Calu3 (cell line): ENCODE results near the gene GNB4. TPM values are rescaled to one million over a fixed set of nuclear protein-coding genes. Genes with fewer than 3 reads are reported as not detected.

ENCODE experiments used
- BruUV-seq: library from RNA; stranded (reverse); fragments of 400-500 nt; replicated peaks from 2 replicates; lab custom pipeline; 2021; lab: Mats Ljungman, UMichigan
- CTCF ChIA-PET: fragments of 300-600 bp; sonication (Branson Sonifier 250); formaldehyde crosslinking; loops from one replicate; lab custom pipeline; 2022; ENCODE audit warnings: antibody characterized with exemption; lab: Charles Lee
- DNase-seq: peaks from one replicate; pipeline ENCODE4 v3.0.0; 2022
- H3K27ac Mint-ChIP-seq: one replicate; pipeline ENCODE4 v1.8.0; 2022; ENCODE audit warnings: mixed read lengths; ENCODE audit not compliant: unreplicated experiment
- H3K27me3 Mint-ChIP-seq: one replicate; pipeline ENCODE4 v1.8.0; 2022; ENCODE audit warnings: mixed read lengths; ENCODE audit not compliant: unreplicated experiment
- H3K36me3 Mint-ChIP-seq: one replicate; pipeline ENCODE4 v1.8.0; 2022; ENCODE audit warnings: mild to moderate bottlenecking, moderate library complexity, mixed read lengths; ENCODE audit not compliant: insufficient read depth, unreplicated experiment
- H3K4me1 Mint-ChIP-seq: one replicate; pipeline ENCODE4 v1.8.0; 2022; ENCODE audit warnings: mild to moderate bottlenecking, low read depth, mixed read lengths; ENCODE audit not compliant: unreplicated experiment
- H3K4me3 Mint-ChIP-seq: one replicate; pipeline ENCODE4 v1.8.0; 2022; ENCODE audit warnings: mild to moderate bottlenecking, low read depth, moderate library complexity, mixed read lengths; ENCODE audit not compliant: unreplicated experiment
- H3K9me3 Mint-ChIP-seq: one replicate; pipeline ENCODE4 v1.8.0; 2022; ENCODE audit warnings: low read depth, mixed read lengths; ENCODE audit not compliant: unreplicated experiment
- CTCF ChIP-seq: fragments of 200-600 bp; IDR thresholded peaks from one replicate; pipeline ENCODE4 v1.8.0; 2022; ENCODE audit warnings: antibody characterized with exemption; ENCODE audit not compliant: unreplicated experiment
- intact Hi-C: fragments of 100-400 bp; cut with micrococcal nuclease; formaldehyde crosslinking; loops from one replicate; pipeline ENCODE4 v1.10.0; 2022; ENCODE audit not compliant: unreplicated experiment
- total RNA-seq: library from RNA; stranded (reverse); gene quantifications from 2 replicates; pipeline ENCODE4 v1.2.3, GENCODE V29; 2022

Gene GNB4
- total RNA-seq, 1 experiment from 2014 or later, result 24.0 TPM

GRCh38 chr3:179432451-179432850, 18.8 kb downstream of the GNB4 start:
- no peaks in the 10 kb centered on the region for H3K4me1 Mint-ChIP-seq
- TF ChIP-seq CTCF, result no peak
- DNase-seq, result no peak
- no peaks in the 10 kb centered on the region for H3K27me3 Mint-ChIP-seq
- CTCF ChIA-PET, result no interaction called here
- intact Hi-C loops, result no loop called here
- H3K27ac Mint-ChIP-seq, result no peak overlapping the region
- no TSS peak for BruUV-seq
- H3K36me3 Mint-ChIP-seq, result no peaks in the 10 kb centered on the region
- no peaks in the 10 kb centered on the region for H3K9me3 Mint-ChIP-seq
- no peak overlapping the region for H3K4me3 Mint-ChIP-seq

GRCh38 chr3:179432021-179432420, 19.2 kb downstream of the GNB4 start:
- Mint-ChIP-seq H3K4me3 (no peak overlapping the region), H3K27ac (no peak overlapping the region), H3K36me3 (no peaks in the 10 kb centered on the region), H3K9me3 (no peaks in the 10 kb centered on the region), H3K4me1 (no peaks in the 10 kb centered on the region), H3K27me3 (no peaks in the 10 kb centered on the region)
- no peak for TF ChIP-seq CTCF
- no peak for DNase-seq
- intact Hi-C loops, result no loop called here
- CTCF ChIA-PET, result no interaction called here
- BruUV-seq, result no TSS peak

GRCh38 chr3:179430277-179430870, 20.9 kb downstream of the GNB4 start:
- no TSS peak for BruUV-seq
- Mint-ChIP-seq H3K4me1 (no peaks in the 10 kb centered on the region), H3K4me3 (no peak overlapping the region), H3K9me3 (no peaks in the 10 kb centered on the region), H3K27me3 (no peaks in the 10 kb centered on the region), H3K36me3 (no peaks in the 10 kb centered on the region), H3K27ac (no peak overlapping the region)
- CTCF ChIA-PET, result interaction anchor here (0.6 to 1.1 kb wide), 2 partner anchors 15 to 214 kb away, joined by 3 read pairs; no protein-coding TSS in a partner anchor
- intact Hi-C loops, result no loop called here
- DNase-seq, result no peak
- TF ChIP-seq CTCF, result no peak

GRCh38 chr3:179428876-179429548, 22.3 kb downstream of the GNB4 start:
- no peaks in the 10 kb centered on the region for H3K9me3 Mint-ChIP-seq
- CTCF ChIA-PET, result interaction anchor here (1.1 kb wide), 1 partner anchor 13 kb away, joined by 3 read pairs; no protein-coding TSS in a partner anchor
- no peaks in the 10 kb centered on the region for H3K36me3 Mint-ChIP-seq
- no peak for TF ChIP-seq CTCF
- H3K27ac Mint-ChIP-seq, result no peak overlapping the region
- no TSS peak for BruUV-seq
- no peak for DNase-seq
- no peaks in the 10 kb centered on the region for H3K27me3 Mint-ChIP-seq
- no peak overlapping the region for H3K4me3 Mint-ChIP-seq
- intact Hi-C loops, result no loop called here
- no peaks in the 10 kb centered on the region for H3K4me1 Mint-ChIP-seq
